GM06990 (cell line): Measurements from ENCODE around the gene BICC1.

ENCODE experiments used
- DNase-seq: peaks from one replicate; pipeline ENCODE4 v3.0.0-alpha.2; 2011; ENCODE audit not compliant: insufficient read length; ENCODE audit errors: extremely low read depth
- H3K27me3 ChIP-seq: replicated peaks from 2 replicates; pipeline ENCODE4 v1.6.0; 2011; ENCODE audit warnings: low read length; ENCODE audit not compliant: control insufficient read depth, insufficient read depth
- H3K36me3 ChIP-seq: 2 replicates; pipeline ENCODE4 v1.5.1; 2011; ENCODE audit warnings: low read length; ENCODE audit not compliant: control insufficient read depth, insufficient read depth
- H3K4me3 ChIP-seq: replicated peaks from 2 replicates; pipeline ENCODE4 v1.5.1; 2011; ENCODE audit warnings: low read depth, mild to moderate bottlenecking, control low read depth, low read length
- CTCF ChIP-seq: IDR thresholded peaks from 2 replicates; pipeline ENCODE4 v1.5.1; 2011; ENCODE audit warnings: low read length, control low read depth, mild to moderate bottlenecking, inconsistent platforms; ENCODE audit not compliant: insufficient read depth, poor library complexity, severe bottlenecking

Gene BICC1

DNA sequence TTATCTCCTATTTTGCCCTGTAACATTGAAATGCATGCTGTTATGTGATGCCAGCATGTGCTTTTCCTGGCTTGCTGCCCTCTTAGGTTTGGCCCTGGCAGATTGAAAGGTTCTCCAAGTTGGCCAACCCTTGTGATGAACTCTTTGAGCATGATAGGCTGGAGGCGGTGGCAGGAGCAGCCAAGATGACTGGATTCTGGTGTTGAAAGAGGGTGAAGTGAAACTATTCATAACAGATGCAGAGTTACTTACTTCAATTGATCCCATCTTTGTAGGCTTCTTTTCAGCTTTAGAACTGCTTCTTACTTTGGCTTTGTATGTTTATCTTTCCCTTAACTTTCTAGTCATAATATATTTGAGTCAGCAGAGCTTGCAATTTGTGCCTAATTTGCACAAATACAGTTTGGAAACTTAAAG is 57.6 kb downstream of the BICC1 start:
- no peak for DNase-seq
- H3K4me3 ChIP-seq: no peak overlapping the region
- no peaks in the 10 kb centered on the region for H3K36me3 ChIP-seq
- TF ChIP-seq CTCF: no peak
- no peaks in the 10 kb centered on the region for H3K27me3 ChIP-seq

- Histone ChIP-seq H3K27me3 (no peaks in the 10 kb centered on the region), H3K4me3 (no peak overlapping the region), H3K36me3 (no peaks in the 10 kb centered on the region)
- DNase-seq: no peak
- TF ChIP-seq CTCF: no peak
These were observed 58.3 kb downstream of the BICC1 start for GRCh38 chr10:58570979-58571378.

DNA sequence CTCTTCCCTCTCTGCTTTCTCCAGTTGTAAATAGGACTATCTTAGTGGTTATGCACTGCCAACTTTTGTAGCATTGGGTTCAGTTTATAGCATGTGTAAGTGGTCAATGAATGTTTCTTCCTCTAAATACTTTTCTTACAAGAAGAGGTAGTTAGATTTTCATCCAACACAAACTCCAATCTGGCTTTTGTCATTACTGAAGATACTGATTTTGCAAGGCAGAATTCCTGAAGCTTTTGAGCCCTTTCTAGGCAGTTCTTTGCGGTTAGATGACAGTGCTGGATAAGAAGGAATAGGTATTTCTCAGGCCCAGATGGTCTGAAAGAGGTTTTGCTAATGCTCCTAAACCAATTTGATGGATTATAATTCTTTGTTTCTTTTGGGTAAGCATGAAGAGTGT is 60.5 kb downstream of the BICC1 start:
- H3K4me3 ChIP-seq: no peak overlapping the region
- no peaks in the 10 kb centered on the region for H3K27me3 ChIP-seq
- no peak for TF ChIP-seq CTCF
- DNase-seq: no peak
- H3K36me3 ChIP-seq: no peaks in the 10 kb centered on the region

GRCh38 chr10:58574058-58574457 is 61.4 kb downstream of the BICC1 start:
- Histone ChIP-seq H3K27me3 (no peaks in the 10 kb centered on the region), H3K36me3 (no peaks in the 10 kb centered on the region), H3K4me3 (no peak overlapping the region)
- no peak for TF ChIP-seq CTCF
- no peak for DNase-seq

DNA sequence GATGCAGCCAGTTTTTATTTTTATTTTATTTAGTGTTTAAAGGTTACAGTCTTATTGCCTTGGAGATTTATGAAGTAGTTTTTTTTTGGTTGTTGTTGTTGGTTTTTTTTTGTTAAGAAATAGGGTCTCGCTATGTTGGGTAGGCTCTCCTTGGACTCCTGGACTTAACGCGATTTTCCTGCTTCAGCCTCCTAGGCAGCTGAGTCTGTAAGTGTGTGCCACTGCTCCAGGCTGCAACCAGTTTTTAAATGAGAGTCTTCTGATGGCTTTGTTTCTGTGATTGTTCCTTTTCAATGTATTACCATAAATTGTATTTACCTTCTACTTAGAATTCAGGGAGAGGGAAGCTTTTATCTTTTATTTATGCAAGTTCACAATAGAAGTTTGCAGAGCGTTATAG is 62.8 kb downstream of the BICC1 start:
- TF ChIP-seq CTCF: no peak
- Histone ChIP-seq H3K4me3 (no peak overlapping the region), H3K36me3 (no peaks in the 10 kb centered on the region), H3K27me3 (no peaks in the 10 kb centered on the region)
- no peak for DNase-seq

DNA sequence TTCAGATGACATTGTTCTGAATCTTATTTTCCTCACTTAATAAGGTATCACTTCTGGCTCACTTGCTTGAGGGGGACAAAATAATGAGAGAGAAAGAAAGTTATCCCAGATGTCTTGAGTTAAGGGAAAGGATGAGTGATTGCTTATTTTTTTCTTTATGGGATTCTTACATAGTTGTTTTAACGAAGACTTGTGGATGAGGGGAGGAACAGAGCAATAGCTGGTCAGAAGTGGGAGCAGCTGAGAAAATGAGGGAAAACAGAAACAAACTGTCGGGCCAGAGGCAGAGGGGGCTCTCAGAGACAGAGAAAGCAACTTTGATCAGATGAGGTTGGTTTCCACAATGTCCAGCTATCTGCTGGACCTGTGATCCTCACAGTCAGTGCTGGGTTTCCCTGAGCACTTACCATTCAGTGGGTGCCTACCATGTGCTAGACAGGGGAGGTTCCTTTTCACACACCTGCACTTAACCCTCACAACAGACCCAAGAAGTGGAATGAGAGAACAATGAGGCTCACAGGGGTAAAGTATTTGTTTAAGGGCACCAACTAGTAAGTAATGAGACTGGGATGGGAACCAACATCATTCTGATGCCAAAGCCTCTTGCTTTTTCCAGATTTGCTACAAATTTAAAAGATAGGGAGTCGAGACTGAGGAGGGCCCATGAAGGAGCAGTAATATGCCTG is 64.2 kb downstream of the BICC1 start:
- Histone ChIP-seq H3K4me3 (no peak overlapping the region), H3K36me3 (no peaks in the 10 kb centered on the region), H3K27me3 (no peaks in the 10 kb centered on the region)
- TF ChIP-seq CTCF: no peak
- no peak for DNase-seq
